Measurements from ENCODE around the gene SRF.
"Not testable (repeated sequence)": the region's sequence is repeated elsewhere in the genome, so short reads cannot be mapped to it uniquely, and the experiment has no call there.

SRF gene

GRCh38 chr6:43170931-43171706 lies at the start of gene SRF:
TSS of gene SRF (plus strand) at chr6:43171269. CDS start at chr6:43171657, 388 bp downstream.
- DNase-seq, result peak; percentile 98

- no peak for DNase-seq
Measured at GRCh38 chr6:43122146-43122545, 48.9 kb upstream of the SRF start.

GRCh38 chr6:43123461-43124314 lies 47.4 kb upstream of the SRF start:
- DNase-seq, result peak; percentile 74

GRCh38 chr6:43124481-43124880 lies 46.6 kb upstream of the SRF start:
- DNase-seq, result no peak

GRCh38 chr6:43125119-43125518 lies 46.0 kb upstream of the SRF start:
- no peak for DNase-seq

GRCh38 chr6:43125555-43125954 lies 45.5 kb upstream of the SRF start:
- no peak for DNase-seq

GRCh38 chr6:43127180-43127579 lies 43.9 kb upstream of the SRF start:
- DNase-seq, result no peak

GRCh38 chr6:43127877-43128276 lies 43.2 kb upstream of the SRF start:
- no peak for DNase-seq

- no peak for DNase-seq
Measured at GRCh38 chr6:43128926-43129325, 42.1 kb upstream of the SRF start.

- no peak for DNase-seq
Measured at GRCh38 chr6:43129434-43130194, 41.5 kb upstream of the SRF start.

GRCh38 chr6:43130429-43130828 lies 40.6 kb upstream of the SRF start:
- DNase-seq, result no peak

GRCh38 chr6:43131379-43131778 lies 39.7 kb upstream of the SRF start:
- not testable (repeated sequence) for DNase-seq

GRCh38 chr6:43138267-43138666 lies 32.8 kb upstream of the SRF start:
- DNase-seq, result no peak

- DNase-seq, result not testable (repeated sequence)
Measured at GRCh38 chr6:43139973-43140372, 31.1 kb upstream of the SRF start.

GRCh38 chr6:43141644-43142043 lies 29.4 kb upstream of the SRF start:
- no peak for DNase-seq

- no peak for DNase-seq
Measured at GRCh38 chr6:43142101-43142500, 29.0 kb upstream of the SRF start.

- peak; percentile 97 for DNase-seq
Measured at GRCh38 chr6:43143235-43144128, 27.6 kb upstream of the SRF start.

GRCh38 chr6:43144879-43145278 lies 26.2 kb upstream of the SRF start:
- DNase-seq, result no peak

- DNase-seq, result no peak
Measured at GRCh38 chr6:43146261-43146660, 24.8 kb upstream of the SRF start.

GRCh38 chr6:43146709-43147688 lies 24.1 kb upstream of the SRF start:
- no peak for DNase-seq

All from retina (tissue), 1 donor.